Measurements from ENCODE around the gene SARM1. TPM values are rescaled to one million over a fixed set of nuclear protein-coding genes. Genes with fewer than 3 reads are reported as not detected.

Gene SARM1
- total and polyA plus RNA-seq, 2 donors (not counting 3 experiments of a cell fraction or from before 2014, with no cell fraction given) = 5.6 to 7.0 TPM

GRCh38 chr17:28368915-28369683 is 2.4 kb upstream of the SARM1 start:
- TF ChIP-seq POLR2AphosphoS5 (IDR thresholded peaks at IDR 0.05; ENCODE audit: insufficient read depth, low read depth, low read length) (no peak), POLR2A (IDR thresholded peaks at IDR 0.05; ENCODE audit: low read depth, low read length) (no peak), JUN (IDR thresholded peaks at IDR 0.05; ENCODE audit: borderline replicate concordance, insufficient read depth, insufficient read length, low read depth) (no peak), EZH2 (IDR thresholded peaks at IDR 0.05; ENCODE audit: borderline replicate concordance, low read depth, low read length, severe bottlenecking) (no peak), FOS (IDR thresholded peaks at IDR 0.05; ENCODE audit: borderline replicate concordance, insufficient read depth, low read length) (no peak), GATA2 (IDR thresholded peaks at IDR 0.05; ENCODE audit: insufficient read depth, insufficient read length, low read depth, low read length) (no peak), MYC (IDR thresholded peaks at IDR 0.05; ENCODE audit: low read depth, low read length) (no peak)
- TF ChIP-seq, protein P1, sequence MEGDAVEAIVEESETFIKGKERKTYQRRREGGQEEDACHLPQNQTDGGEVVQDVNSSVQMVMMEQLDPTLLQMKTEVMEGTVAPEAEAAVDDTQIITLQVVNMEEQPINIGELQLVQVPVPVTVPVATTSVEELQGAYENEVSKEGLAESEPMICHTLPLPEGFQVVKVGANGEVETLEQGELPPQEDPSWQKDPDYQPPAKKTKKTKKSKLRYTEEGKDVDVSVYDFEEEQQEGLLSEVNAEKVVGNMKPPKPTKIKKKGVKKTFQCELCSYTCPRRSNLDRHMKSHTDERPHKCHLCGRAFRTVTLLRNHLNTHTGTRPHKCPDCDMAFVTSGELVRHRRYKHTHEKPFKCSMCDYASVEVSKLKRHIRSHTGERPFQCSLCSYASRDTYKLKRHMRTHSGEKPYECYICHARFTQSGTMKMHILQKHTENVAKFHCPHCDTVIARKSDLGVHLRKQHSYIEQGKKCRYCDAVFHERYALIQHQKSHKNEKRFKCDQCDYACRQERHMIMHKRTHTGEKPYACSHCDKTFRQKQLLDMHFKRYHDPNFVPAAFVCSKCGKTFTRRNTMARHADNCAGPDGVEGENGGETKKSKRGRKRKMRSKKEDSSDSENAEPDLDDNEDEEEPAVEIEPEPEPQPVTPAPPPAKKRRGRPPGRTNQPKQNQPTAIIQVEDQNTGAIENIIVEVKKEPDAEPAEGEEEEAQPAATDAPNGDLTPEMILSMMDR (IDR thresholded peaks at IDR 0.05; ENCODE audit: extremely low read depth in 1 of 2, insufficient read depth in 1 of 2, low read depth in 1 of 2, low read length in 2 of 2) = no peak
- TF ChIP-seq, protein P2, sequence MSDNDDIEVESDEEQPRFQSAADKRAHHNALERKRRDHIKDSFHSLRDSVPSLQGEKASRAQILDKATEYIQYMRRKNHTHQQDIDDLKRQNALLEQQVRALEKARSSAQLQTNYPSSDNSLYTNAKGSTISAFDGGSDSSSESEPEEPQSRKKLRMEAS (IDR thresholded peaks at IDR 0.05; ENCODE audit: insufficient read depth, insufficient read length) = no peak
- no peak overlapping the region for H3K27ac ChIP-seq (ENCODE audit: insufficient read depth, low read depth, low read length)
- no peaks in the 10 kb centered on the region for H3K9me3 ChIP-seq (replicated peaks; ENCODE audit: control insufficient read depth, insufficient read depth, low read length)
- dilution Hi-C loops (cut with MboI; ENCODE audit: extremely low pct_ligation_motif_present, low sequenced_read_pairs) = no loop called here
- no peaks in the 10 kb centered on the region for H3K79me2 ChIP-seq (ENCODE audit: control insufficient read depth, insufficient read depth, low read length)
- no peaks in the 10 kb centered on the region for H3K27me3 ChIP-seq (ENCODE audit: control insufficient read depth in 2 of 2, insufficient read depth in 2 of 2, low read length in 2 of 2)
- ChIA-PET CTCF (interaction anchor here (0.7 to 6.7 kb wide), 4 partner anchors 11 to 117 kb away, joined by 3 to 36 read pairs (median 3); partner anchors contain the start of genes POLDIP2 and TNFAIP1), POLR2A (no interaction called here)
- no TSS peak for BruUV-seq (replicated peaks)
- intact Hi-C loops (cut with micrococcal nuclease) = no loop called here
- H3K9ac ChIP-seq (replicated peaks; ENCODE audit: extremely low read depth, insufficient read depth, low read length) = no peak overlapping the region
- H3K9me1 ChIP-seq (replicated peaks; ENCODE audit: control insufficient read depth, extremely low read depth, insufficient read depth, low read length) = no peaks in the 10 kb centered on the region
- H3K4me1 ChIP-seq (ENCODE audit: control insufficient read depth, extremely low read depth, insufficient read depth, low read length) = peaks cover 13% of the 10 kb centered on the region
- FAIRE-seq = no peak
- no peaks in the 10 kb centered on the region for H4K20me1 ChIP-seq (replicated peaks; ENCODE audit: control insufficient read depth, extremely low read depth, insufficient read depth, low read length)
- H3K4me3 ChIP-seq (replicated peaks in 1 of 3; ENCODE audit: insufficient read depth in 1 of 3, low read depth in 1 of 3, low read length in 3 of 3) = no peak overlapping the region
- peaks cover 0 to 4% of the 10 kb centered on the region in 2 experiments for H3K36me3 ChIP-seq (ENCODE audit: control insufficient read depth in 2 of 2, extremely low read depth in 1 of 2, insufficient read depth in 2 of 2, low read length in 2 of 2)
- DNase-seq (ENCODE audit: low read depth, low spot score) = no peak
- H3K4me2 ChIP-seq (ENCODE audit: insufficient read depth, low read length) = no peak overlapping the region
- no peak overlapping the region for H2AFZ ChIP-seq (ENCODE audit: low read depth, low read length)
